ENCODE measurements around the gene TBC1D8. TPM values are rescaled to one million over a fixed set of nuclear protein-coding genes. Genes with fewer than 3 reads are reported as not detected.

The TBC1D8 gene
- total and polyA plus RNA-seq, 2 of the 8 experiments (the other 6 are each of a cell fraction or from before 2014, with no cell fraction given), result 20.8 to 21.8 TPM

GRCh38 chr2:101083613-101084012 lies 67.6 kb downstream of the TBC1D8 start:
- no peak for FAIRE-seq
- DNase-seq (ENCODE audit: low read depth in 1 of 2, low spot score in 2 of 2), result no peak
- Histone ChIP-seq H3K23ac (ENCODE audit: insufficient read length) (no peak overlapping the region), H3K23me2 (ENCODE audit: low read depth, low read length) (no peaks in the 10 kb centered on the region), H3K14ac (ENCODE audit: insufficient read length) (no peak overlapping the region), H3K4ac (replicated peaks; ENCODE audit: insufficient read length, low read depth, low read length) (no peak overlapping the region), H3K27me3 (replicated peaks in 1 of 4; ENCODE audit: control insufficient read depth in 3 of 4, extremely low read depth in 1 of 4, insufficient read depth in 3 of 4, low read length in 3 of 4) (no peaks in the 10 kb centered on the region), H2BK20ac (ENCODE audit: low read length) (no peak overlapping the region), H3K4me3 (ENCODE audit: extremely low read depth in 1 of 4, insufficient read depth in 2 of 4, low read depth in 3 of 4, low read length in 4 of 4) (no peak overlapping the region), H4K91ac (replicated peaks; ENCODE audit: insufficient read length, low read length) (no peak overlapping the region), H3K79me2 (ENCODE audit: control insufficient read depth in 1 of 2, insufficient read depth in 2 of 2, low read length in 2 of 2) (0 out of 4 replicates have a peak, but pooled peaks cover 0 to 3% of the 10 kb centered on the region in 2 experiments), H4K8ac (ENCODE audit: extremely low read depth, insufficient read depth, low read length) (no peak overlapping the region), H2BK120ac (replicated peaks; ENCODE audit: low read depth, low read length) (no peak overlapping the region), H2AFZ (ENCODE audit: low read length) (no peak overlapping the region), H3K79me1 (ENCODE audit: low read depth, low read length) (no peaks in the 10 kb centered on the region), H4K20me1 (replicated peaks in 1 of 2; ENCODE audit: control insufficient read depth in 1 of 2, insufficient read depth in 2 of 2, low read length in 2 of 2) (no peaks in the 10 kb centered on the region), H3K56ac (replicated peaks; ENCODE audit: insufficient read length, low read depth, low read length) (no peak overlapping the region), H2AK5ac (ENCODE audit: low read depth, low read length) (no peak overlapping the region), H2BK15ac (ENCODE audit: low read length) (no peak overlapping the region), H3K4me1 (replicated peaks in 1 of 4; ENCODE audit: control insufficient read depth in 3 of 4, insufficient read depth in 4 of 4, low read length in 3 of 4) (no peaks in the 10 kb centered on the region), H3K36me3 (ENCODE audit: control insufficient read depth in 2 of 4, insufficient read depth in 4 of 4, low read length in 3 of 4) (no peaks in the 10 kb centered on the region), H3K9me3 (ENCODE audit: insufficient read depth in 2 of 2, low read depth in 1 of 2, low read length in 1 of 2) (no peaks in the 10 kb centered on the region), H2BK12ac (ENCODE audit: low read depth, low read length) (no peak overlapping the region), H3K27ac (ENCODE audit: low read depth, low read length) (no peak overlapping the region), H3K4me2 (ENCODE audit: insufficient read depth in 1 of 2, low read depth in 2 of 2, low read length in 2 of 2) (no peak overlapping the region), H4K5ac (ENCODE audit: insufficient read length, low read depth, low read length) (no peak overlapping the region), H3K9ac (replicated peaks in 1 of 4; ENCODE audit: extremely low read depth in 1 of 4, low read depth in 3 of 4, low read length in 3 of 4) (no peak overlapping the region), H3K18ac (ENCODE audit: extremely low read depth, low read length) (no peak overlapping the region), H2BK5ac (ENCODE audit: low read depth, low read length) (no peak overlapping the region)
- CTCF ChIA-PET (ENCODE audit: partially characterized antibody), result no interaction called here
- POLR2A ChIA-PET (ENCODE audit: partially characterized antibody), result no interaction called here
- 57% methylated on average over 2 of the region's 2 CpGs; no CpG with 5 or more reads in 1 of the 2 experiments for WGBS, 2 experiments (ENCODE audit: extremely low coverage in 1 of 2, insufficient coverage in 1 of 2, insufficient read length in 1 of 2, insufficient replicate concordance in 2 of 2, low coverage in 1 of 2, low lambda C conversion rate in 2 of 2, missing lambda C conversion rate in 1 of 2)
- no peak for TF ChIP-seq CBX5 (IDR thresholded peaks at IDR 0.05; ENCODE audit: low read depth, low read length)
- TF ChIP-seq NANOG (IDR thresholded peaks at IDR 0.05; ENCODE audit: insufficient read depth, low read depth, low read length, poor library complexity, severe bottlenecking), result no peak
- no peak for TF ChIP-seq SIN3A (conservative IDR thresholded peaks at IDR 0.05 in 1 of 2, IDR thresholded peaks at IDR 0.05 in 1 of 2; ENCODE audit: low read depth in 1 of 2, low read length in 2 of 2)
- TF ChIP-seq CREB1 (IDR thresholded peaks at IDR 0.05), result no peak
- TF ChIP-seq POLR2AphosphoS5 (IDR thresholded peaks at IDR 0.05; ENCODE audit: low read depth, low read length), result no peak
- TF ChIP-seq SP4 (IDR thresholded peaks at IDR 0.05; ENCODE audit: low read length), result no peak
- TF ChIP-seq GTF2F1 (IDR thresholded peaks at IDR 0.05; ENCODE audit: borderline replicate concordance, low read depth, low read length), result no peak
- TF ChIP-seq, protein P1, sequence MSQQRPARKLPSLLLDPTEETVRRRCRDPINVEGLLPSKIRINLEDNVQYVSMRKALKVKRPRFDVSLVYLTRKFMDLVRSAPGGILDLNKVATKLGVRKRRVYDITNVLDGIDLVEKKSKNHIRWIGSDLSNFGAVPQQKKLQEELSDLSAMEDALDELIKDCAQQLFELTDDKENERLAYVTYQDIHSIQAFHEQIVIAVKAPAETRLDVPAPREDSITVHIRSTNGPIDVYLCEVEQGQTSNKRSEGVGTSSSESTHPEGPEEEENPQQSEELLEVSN (IDR thresholded peaks at IDR 0.05), result no peak
- TF ChIP-seq TAF1 (IDR thresholded peaks at IDR 0.05; ENCODE audit: low read depth, low read length), result no peak
- TF ChIP-seq SUZ12 (IDR thresholded peaks at IDR 0.05; ENCODE audit: low read length), result no peak
- TF ChIP-seq TEAD4 (IDR thresholded peaks at IDR 0.05; ENCODE audit: low read depth, low read length), result no peak
- no peak for TF ChIP-seq SP2 (IDR thresholded peaks at IDR 0.05; ENCODE audit: low read length)
- TF ChIP-seq KDM5A (IDR thresholded peaks at IDR 0.05; ENCODE audit: low read length), result no peak
- TF ChIP-seq CTBP2 (IDR thresholded peaks at IDR 0.05; ENCODE audit: borderline replicate concordance, insufficient read depth, insufficient read length, low read length), result no peak
- no peak for TF ChIP-seq BRCA1 (IDR thresholded peaks at IDR 0.05; ENCODE audit: low read depth, low read length)
- no peak for TF ChIP-seq CEBPB (IDR thresholded peaks at IDR 0.05; ENCODE audit: low read depth, low read length)
